Measurements from ENCODE around the gene DAP. TPM values are rescaled to one million over a fixed set of nuclear protein-coding genes. Genes with fewer than 3 reads are reported as not detected.

Gene DAP
- total RNA-seq, 1 experiment from 2014 or later = 47.7 TPM

GRCh38 chr5:10788358-10788757, 27.3 kb upstream of the DAP start:
- ChIA-PET CTCF (no interaction called here), POLR2A (no interaction called here)
- DNase-seq (ENCODE audit: low spot score) (no peak), ATAC-seq (no peak)
- no peak overlapping the region for H3K4me3 Mint-ChIP-seq
- H3K36me3 Mint-ChIP-seq = no peaks in the 10 kb centered on the region
- peaks cover 4% of the 10 kb centered on the region; the same call in 1 of the 2 replicates for H3K9me3 Mint-ChIP-seq
- H3K27me3 Mint-ChIP-seq (ENCODE audit: low read depth) = peaks cover 2% of the 10 kb centered on the region; the same call in 1 of the 2 replicates
- no peak overlapping the region for H3K27ac Mint-ChIP-seq
- H3K4me1 Mint-ChIP-seq = peaks cover 4% of the 10 kb centered on the region
- TF ChIP-seq ZNF425 (CRISPR knock-in tag; conservative IDR thresholded peaks at IDR 0.05) (no peak), ZNF138 (CRISPR knock-in tag; conservative IDR thresholded peaks at IDR 0.05) (no peak), USF2 (CRISPR knock-in tag; IDR thresholded peaks at IDR 0.05) (no peak), STAT6 (CRISPR knock-in tag; conservative IDR thresholded peaks at IDR 0.05; ENCODE audit: low read depth) (no peak), CBFB (CRISPR knock-in tag; IDR thresholded peaks at IDR 0.05; ENCODE audit: low read depth) (no peak), NFATC4 (CRISPR knock-in tag; IDR thresholded peaks at IDR 0.05) (no peak), ARID4B (CRISPR knock-in tag; IDR thresholded peaks at IDR 0.05; ENCODE audit: borderline replicate concordance) (no peak), ZNF121 (CRISPR knock-in tag; IDR thresholded peaks at IDR 0.05) (no peak), FOXP4 (CRISPR knock-in tag; IDR thresholded peaks at IDR 0.05) (no peak), MXD4 (CRISPR knock-in tag; IDR thresholded peaks at IDR 0.05; ENCODE audit: borderline replicate concordance) (no peak), PREB (CRISPR knock-in tag; IDR thresholded peaks at IDR 0.05; ENCODE audit: borderline replicate concordance) (no peak), ZBTB43 (CRISPR knock-in tag; IDR thresholded peaks at IDR 0.05) (no peak), FOXJ3 (CRISPR knock-in tag; IDR thresholded peaks at IDR 0.05; ENCODE audit: borderline replicate concordance) (no peak), ETV6 (CRISPR knock-in tag; IDR thresholded peaks at IDR 0.05) (no peak), JUN (CRISPR knock-in tag; IDR thresholded peaks at IDR 0.05) (no peak), ZNF263 (CRISPR knock-in tag; IDR thresholded peaks at IDR 0.05; ENCODE audit: low read depth) (no peak), IRF1 (CRISPR knock-in tag; IDR thresholded peaks at IDR 0.05) (no peak), SMAD4 (CRISPR knock-in tag; IDR thresholded peaks at IDR 0.05) (no peak), USF1 (CRISPR knock-in tag; IDR thresholded peaks at IDR 0.05) (no peak)
